ENCODE measurements around the gene ANXA8L1. TPM values are rescaled to one million over a fixed set of nuclear protein-coding genes. Genes with fewer than 3 reads are reported as not detected.
"Not testable (repeated sequence)": the region's sequence is repeated elsewhere in the genome, so short reads cannot be mapped to it uniquely, and the experiment has no call there.

Gene ANXA8L1
- total and polyA plus RNA-seq, 2 donors: 8.6 to 46.1 TPM

- WGBS: no CpG with 5 or more reads among the region's 5 CpGs
- H3K36me3 ChIP-seq (ENCODE audit: control insufficient read depth in 2 of 2, insufficient read depth in 2 of 2, low read length in 1 of 2); H3K9me3 ChIP-seq (ENCODE audit: control insufficient read depth in 2 of 2, insufficient read depth in 1 of 2, low read length in 1 of 2); DNase-seq (ENCODE audit: low read depth in 6 of 9, low spot score in 9 of 9); H3K4me3 ChIP-seq (ENCODE audit: low read length in 2 of 2); H3K27me3 ChIP-seq (ENCODE audit: control insufficient read depth in 2 of 2, insufficient read depth in 1 of 2, low read length in 1 of 2); H3K27ac ChIP-seq (ENCODE audit: low read depth in 1 of 2, low read length in 1 of 2); H3K4me1 ChIP-seq (ENCODE audit: control insufficient read depth in 2 of 2, insufficient read depth in 2 of 2, low read length in 2 of 2): not testable (repeated sequence)
Observed at GRCh38 chr10:46367209-46367608, 8.4 kb upstream of the ANXA8L1 start.

- 92% methylated on average over 6 of the region's 8 CpGs for WGBS
- not testable (repeated sequence) for H3K9me3 ChIP-seq (ENCODE audit: control insufficient read depth in 2 of 2, insufficient read depth in 1 of 2, low read length in 1 of 2); H3K27me3 ChIP-seq (ENCODE audit: control insufficient read depth in 2 of 2, insufficient read depth in 1 of 2, low read length in 1 of 2); H3K27ac ChIP-seq (ENCODE audit: low read depth in 1 of 2, low read length in 1 of 2); DNase-seq (ENCODE audit: low read depth in 6 of 9, low spot score in 9 of 9); H3K36me3 ChIP-seq (ENCODE audit: control insufficient read depth in 2 of 2, insufficient read depth in 2 of 2, low read length in 1 of 2); H3K4me1 ChIP-seq (ENCODE audit: control insufficient read depth in 2 of 2, insufficient read depth in 2 of 2, low read length in 2 of 2); H3K4me3 ChIP-seq (ENCODE audit: low read length in 2 of 2)
Observed at GRCh38 chr10:46367666-46368240, 7.8 kb upstream of the ANXA8L1 start.

DNA sequence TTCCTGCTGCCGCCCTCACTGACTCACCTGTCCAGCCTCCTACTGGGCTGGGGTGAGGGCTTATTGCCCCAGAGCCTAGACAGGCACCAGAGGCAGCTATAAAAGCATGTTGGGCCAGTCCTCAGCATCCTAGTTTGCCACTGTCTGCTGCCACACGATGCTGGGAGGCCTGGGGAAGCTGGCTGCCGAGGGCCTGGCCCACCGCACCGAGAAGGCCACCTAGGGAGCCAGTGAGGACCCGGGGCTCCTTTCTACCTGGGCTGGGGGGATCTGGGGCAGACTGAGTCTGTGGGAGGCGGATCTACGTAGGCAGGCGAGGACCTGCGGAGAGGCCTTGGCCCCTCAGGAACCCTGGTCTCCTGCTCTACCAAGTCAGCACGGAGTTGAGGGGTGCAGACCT lies 6.6 kb upstream of the ANXA8L1 start:
- H3K4me1 ChIP-seq (ENCODE audit: control insufficient read depth in 2 of 2, insufficient read depth in 2 of 2, low read length in 2 of 2); H3K36me3 ChIP-seq (ENCODE audit: control insufficient read depth in 2 of 2, insufficient read depth in 2 of 2, low read length in 1 of 2); H3K27ac ChIP-seq (ENCODE audit: low read depth in 1 of 2, low read length in 1 of 2); H3K4me3 ChIP-seq (ENCODE audit: low read length in 2 of 2); H3K27me3 ChIP-seq (ENCODE audit: control insufficient read depth in 2 of 2, insufficient read depth in 1 of 2, low read length in 1 of 2); H3K9me3 ChIP-seq (ENCODE audit: control insufficient read depth in 2 of 2, insufficient read depth in 1 of 2, low read length in 1 of 2); DNase-seq (ENCODE audit: low read depth in 6 of 9, low spot score in 9 of 9): not testable (repeated sequence)
- WGBS: 97% methylated on average over 10 of the region's 11 CpGs

DNA sequence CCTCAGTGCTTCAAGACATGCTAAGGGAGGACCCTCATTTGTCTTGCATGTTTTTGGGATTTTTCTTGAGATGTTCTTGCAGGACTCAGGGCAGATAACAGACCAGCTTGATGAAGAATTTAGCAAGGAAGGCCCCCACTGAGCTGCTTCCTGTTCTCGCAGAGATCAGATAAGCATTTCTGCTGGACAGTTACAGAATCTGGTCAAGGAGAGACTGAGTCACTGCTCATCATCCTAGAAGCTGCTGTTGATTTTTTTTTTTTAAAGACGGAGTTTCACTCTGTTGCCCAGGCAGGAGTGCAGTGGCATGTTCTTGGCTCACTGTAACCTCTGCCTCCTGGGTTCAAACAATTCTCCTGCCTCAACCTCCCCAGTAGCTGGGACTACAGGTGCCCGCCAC lies 1.2 kb upstream of the ANXA8L1 start:
- not testable (repeated sequence) for DNase-seq (ENCODE audit: low read depth in 6 of 9, low spot score in 9 of 9); H3K4me3 ChIP-seq (ENCODE audit: low read length in 2 of 2); H3K4me1 ChIP-seq (ENCODE audit: control insufficient read depth in 2 of 2, insufficient read depth in 2 of 2, low read length in 2 of 2); H3K27me3 ChIP-seq (ENCODE audit: control insufficient read depth in 2 of 2, insufficient read depth in 1 of 2, low read length in 1 of 2); H3K36me3 ChIP-seq (ENCODE audit: control insufficient read depth in 2 of 2, insufficient read depth in 2 of 2, low read length in 1 of 2); H3K27ac ChIP-seq (ENCODE audit: low read depth in 1 of 2, low read length in 1 of 2); H3K9me3 ChIP-seq (ENCODE audit: control insufficient read depth in 2 of 2, insufficient read depth in 1 of 2, low read length in 1 of 2)
- 89% methylated on average over 2 of the region's 3 CpGs for WGBS

DNA sequence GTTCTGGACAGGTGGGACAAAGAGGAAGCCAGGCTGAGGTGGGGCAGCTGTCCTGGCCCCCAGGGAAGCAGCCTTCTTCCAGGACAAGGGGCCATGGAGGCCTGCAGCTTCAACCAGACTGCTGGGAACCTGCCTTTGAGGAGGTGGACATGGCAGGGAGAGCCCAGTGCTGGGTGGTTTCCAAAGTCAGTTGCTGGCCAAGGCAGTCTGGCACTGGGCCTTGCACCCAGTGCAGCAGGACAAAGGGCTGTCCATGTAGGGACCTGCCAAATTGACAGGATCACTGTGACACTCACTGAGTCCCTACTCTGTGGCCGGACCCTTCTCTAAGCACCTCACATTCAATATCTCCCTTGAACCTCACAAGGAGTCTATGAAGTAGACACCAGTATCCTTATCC lies 1.4 kb downstream of the ANXA8L1 start:
- DNase-seq (ENCODE audit: low read depth in 6 of 9, low spot score in 9 of 9); H3K36me3 ChIP-seq (ENCODE audit: control insufficient read depth in 2 of 2, insufficient read depth in 2 of 2, low read length in 1 of 2); H3K4me1 ChIP-seq (ENCODE audit: control insufficient read depth in 2 of 2, insufficient read depth in 2 of 2, low read length in 2 of 2); H3K27me3 ChIP-seq (ENCODE audit: control insufficient read depth in 2 of 2, insufficient read depth in 1 of 2, low read length in 1 of 2); H3K27ac ChIP-seq (ENCODE audit: low read depth in 1 of 2, low read length in 1 of 2); H3K4me3 ChIP-seq (ENCODE audit: low read length in 2 of 2); H3K9me3 ChIP-seq (ENCODE audit: control insufficient read depth in 2 of 2, insufficient read depth in 1 of 2, low read length in 1 of 2): not testable (repeated sequence)
- WGBS: no CpG with 5 or more reads among the region's 1 CpG

DNA sequence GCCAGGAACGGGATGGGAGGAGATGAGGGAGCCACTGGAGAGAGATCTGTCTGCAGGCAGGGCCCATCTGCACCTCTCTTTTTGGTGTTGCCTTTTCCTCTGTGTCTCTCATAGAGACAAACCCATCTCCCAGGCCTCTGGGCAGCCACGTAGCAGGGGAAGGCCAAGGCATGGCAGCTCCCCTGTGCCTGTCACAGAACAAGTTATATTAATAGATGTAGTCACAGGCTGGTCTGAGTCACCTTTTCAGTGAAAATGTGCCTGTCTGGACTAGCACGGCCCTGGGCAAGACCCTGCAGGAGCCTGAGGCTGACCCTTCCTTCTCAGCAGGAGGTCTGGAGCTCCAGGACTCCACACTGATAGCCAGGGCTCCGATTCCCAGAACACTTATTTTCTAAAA lies 2.1 kb downstream of the ANXA8L1 start:
- not testable (repeated sequence) for H3K27me3 ChIP-seq (ENCODE audit: control insufficient read depth in 2 of 2, insufficient read depth in 1 of 2, low read length in 1 of 2); DNase-seq (ENCODE audit: low read depth in 6 of 9, low spot score in 9 of 9); H3K36me3 ChIP-seq (ENCODE audit: control insufficient read depth in 2 of 2, insufficient read depth in 2 of 2, low read length in 1 of 2); H3K27ac ChIP-seq (ENCODE audit: low read depth in 1 of 2, low read length in 1 of 2); H3K9me3 ChIP-seq (ENCODE audit: control insufficient read depth in 2 of 2, insufficient read depth in 1 of 2, low read length in 1 of 2); H3K4me3 ChIP-seq (ENCODE audit: low read length in 2 of 2); H3K4me1 ChIP-seq (ENCODE audit: control insufficient read depth in 2 of 2, insufficient read depth in 2 of 2, low read length in 2 of 2)
- WGBS: 89% methylated on average over 1 of the region's 4 CpGs

DNA sequence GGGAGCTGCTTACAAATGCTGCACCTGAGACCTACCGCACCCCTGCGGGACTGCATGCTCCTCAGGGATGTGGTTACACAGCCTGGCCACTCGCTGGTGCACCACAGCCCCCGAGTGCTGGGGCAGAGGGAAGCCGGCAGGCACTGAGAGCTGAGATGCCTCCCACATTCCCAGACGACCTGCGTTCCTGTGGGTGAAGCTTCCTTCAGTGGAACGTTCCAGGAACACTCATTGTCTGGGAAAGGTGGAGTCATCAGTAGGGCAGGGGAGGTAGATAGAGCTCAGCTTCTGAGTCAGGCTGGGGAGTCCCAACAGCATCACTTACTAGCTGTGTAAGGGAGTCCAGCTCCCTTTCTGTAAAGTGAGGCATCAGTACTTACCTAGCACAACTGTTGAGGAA lies 2.5 kb downstream of the ANXA8L1 start:
- WGBS: 80% methylated on average over 5 of the region's 8 CpGs
- not testable (repeated sequence) for DNase-seq (ENCODE audit: low read depth in 6 of 9, low spot score in 9 of 9)

DNA sequence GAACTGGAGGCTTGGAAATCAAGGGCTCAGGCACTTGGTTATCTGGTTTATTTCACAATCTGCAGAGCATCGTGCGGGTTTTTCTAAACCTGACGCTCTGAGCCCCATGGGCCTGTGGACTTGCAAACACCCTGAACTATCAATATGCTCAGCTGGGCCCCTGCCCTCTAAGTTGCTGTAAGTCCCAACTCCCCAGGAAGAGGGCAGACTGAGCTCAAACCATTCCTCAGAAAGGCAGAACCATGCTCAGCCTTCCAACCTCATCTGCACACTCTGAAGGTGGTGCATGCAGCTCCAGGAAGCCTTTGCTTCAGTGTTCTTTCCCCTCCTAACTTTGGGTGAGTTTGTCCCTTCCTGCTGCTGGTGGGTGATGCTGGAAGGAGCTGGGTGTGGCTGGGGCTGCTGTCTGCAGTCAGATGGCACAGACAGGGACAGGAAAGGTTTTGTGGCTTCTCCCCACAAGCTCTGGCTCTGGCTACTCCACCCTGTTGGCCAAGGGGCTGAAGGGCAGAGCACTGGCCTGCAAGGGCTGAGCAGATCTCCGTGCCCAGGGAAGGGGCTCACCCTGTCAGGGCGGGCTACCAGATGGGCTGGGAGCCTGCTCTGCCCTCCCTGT lies 3.8 kb downstream of the ANXA8L1 start:
- H3K9me3 ChIP-seq (ENCODE audit: control insufficient read depth in 2 of 2, insufficient read depth in 1 of 2, low read length in 1 of 2); H3K27me3 ChIP-seq (ENCODE audit: control insufficient read depth in 2 of 2, insufficient read depth in 1 of 2, low read length in 1 of 2); DNase-seq (ENCODE audit: low read depth in 6 of 9, low spot score in 9 of 9); H3K4me3 ChIP-seq (ENCODE audit: low read length in 2 of 2); H3K4me1 ChIP-seq (ENCODE audit: control insufficient read depth in 2 of 2, insufficient read depth in 2 of 2, low read length in 2 of 2); H3K36me3 ChIP-seq (ENCODE audit: control insufficient read depth in 2 of 2, insufficient read depth in 2 of 2, low read length in 1 of 2); H3K27ac ChIP-seq (ENCODE audit: low read depth in 1 of 2, low read length in 1 of 2): not testable (repeated sequence)
- WGBS: 94% methylated on average over 2 of the region's 5 CpGs

More for the DNA sequence above, 2.5 kb downstream of the ANXA8L1 start:
- H3K27me3 ChIP-seq (ENCODE audit: control insufficient read depth in 2 of 2, insufficient read depth in 1 of 2, low read length in 1 of 2); H3K4me1 ChIP-seq (ENCODE audit: control insufficient read depth in 2 of 2, insufficient read depth in 2 of 2, low read length in 2 of 2); H3K27ac ChIP-seq (ENCODE audit: low read depth in 1 of 2, low read length in 1 of 2); H3K36me3 ChIP-seq (ENCODE audit: control insufficient read depth in 2 of 2, insufficient read depth in 2 of 2, low read length in 1 of 2); H3K9me3 ChIP-seq (ENCODE audit: control insufficient read depth in 2 of 2, insufficient read depth in 1 of 2, low read length in 1 of 2); H3K4me3 ChIP-seq (ENCODE audit: low read length in 2 of 2): not testable (repeated sequence)

DNA sequence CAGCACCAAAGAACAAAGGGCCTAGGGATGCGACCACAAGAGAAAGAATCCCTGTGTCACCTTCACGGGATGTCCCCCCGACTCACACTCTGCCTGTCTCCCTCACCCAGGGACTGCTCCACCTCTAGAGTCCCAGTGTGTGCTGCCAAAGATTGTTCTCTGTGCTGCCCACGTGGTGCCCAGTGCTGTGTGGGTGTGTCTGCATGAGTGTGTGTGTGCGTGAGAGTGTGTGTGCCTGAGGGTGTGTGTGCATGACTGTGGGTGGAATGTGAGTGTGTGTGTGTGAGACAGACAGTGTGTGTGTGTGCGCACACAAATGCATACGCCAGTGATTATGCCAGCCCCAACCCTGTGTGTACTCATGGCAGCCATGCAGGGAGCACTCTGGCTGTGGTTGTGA lies 10.3 kb downstream of the ANXA8L1 start:
- not testable (repeated sequence) for H3K4me3 ChIP-seq (ENCODE audit: low read length in 2 of 2); H3K4me1 ChIP-seq (ENCODE audit: control insufficient read depth in 2 of 2, insufficient read depth in 2 of 2, low read length in 2 of 2); H3K9me3 ChIP-seq (ENCODE audit: control insufficient read depth in 2 of 2, insufficient read depth in 1 of 2, low read length in 1 of 2); H3K27me3 ChIP-seq (ENCODE audit: control insufficient read depth in 2 of 2, insufficient read depth in 1 of 2, low read length in 1 of 2); H3K27ac ChIP-seq (ENCODE audit: low read depth in 1 of 2, low read length in 1 of 2); DNase-seq (ENCODE audit: low read depth in 6 of 9, low spot score in 9 of 9); H3K36me3 ChIP-seq (ENCODE audit: control insufficient read depth in 2 of 2, insufficient read depth in 2 of 2, low read length in 1 of 2)
- whole genome bisulfite sequencing: no CpG with 5 or more reads among the region's 7 CpGs
